Muscle of leg (tissue), 11 donors: ENCODE data around the gene RAB17. TPM values are rescaled to one million over a fixed set of nuclear protein-coding genes. Genes with fewer than 3 reads are reported as not detected.

Source experiments
- DNase-seq: peaks from one replicate; pipeline ENCODE4 v3.0.0; 2013
- H3K27ac ChIP-seq: one replicate; pipeline ENCODE4 v1.5.1; 2013; ENCODE audit warnings: mild to moderate bottlenecking, low read length, control low read depth
- H3K27me3 ChIP-seq: one replicate; pipeline ENCODE4 v1.6.1; 2013; ENCODE audit warnings: low read length; ENCODE audit not compliant: control insufficient read depth, insufficient read depth
- H3K36me3 ChIP-seq: one replicate; pipeline ENCODE4 v1.6.1; 2013; ENCODE audit warnings: low read length; ENCODE audit not compliant: control insufficient read depth, insufficient read depth
- H3K4me1 ChIP-seq: one replicate; pipeline ENCODE4 v1.6.1; 2013; ENCODE audit warnings: low read length; ENCODE audit not compliant: control insufficient read depth, insufficient read depth
- H3K4me3 ChIP-seq: one replicate; pipeline ENCODE4 v1.5.1; 2013; ENCODE audit warnings: low read length, control low read depth
- H3K9me3 ChIP-seq: replicated peaks from 2 replicates; pipeline ENCODE4 v1.6.1; 2013; ENCODE audit warnings: low read depth, low read length; ENCODE audit not compliant: control insufficient read depth
- WGBS: methylation state at CpG from one replicate; pipeline ENCODE4 v1.1.5; 2013; ENCODE audit warnings: missing lambda C conversion rate; ENCODE audit not compliant: insufficient coverage; 5-methylcytosine and 5-hydroxymethylcytosine counted together
- polyA plus RNA-seq, 8 donors: library from polyadenylated mRNA; unstranded; fragments of 120-200 nt; gene quantifications; one replicate each; pipeline versions ENCODE4 v1.2.1 to v1.2.3, GENCODE V29; 2013; ENCODE audit warnings: inconsistent platforms in 1 of 8, low replicate concordance in 1 of 8; ENCODE audit not compliant: insufficient read length in 8 of 8, insufficient read depth in 1 of 8
- total RNA-seq: library from RNA; stranded (reverse); fragments of 120-200 nt; gene quantifications from one replicate; pipeline ENCODE4 v1.2.4, GENCODE V29; 2013

RAB17 gene
- total and polyA plus RNA-seq, 9 donors, result 0.89 to 9.4 (median 1.2) TPM

DNA sequence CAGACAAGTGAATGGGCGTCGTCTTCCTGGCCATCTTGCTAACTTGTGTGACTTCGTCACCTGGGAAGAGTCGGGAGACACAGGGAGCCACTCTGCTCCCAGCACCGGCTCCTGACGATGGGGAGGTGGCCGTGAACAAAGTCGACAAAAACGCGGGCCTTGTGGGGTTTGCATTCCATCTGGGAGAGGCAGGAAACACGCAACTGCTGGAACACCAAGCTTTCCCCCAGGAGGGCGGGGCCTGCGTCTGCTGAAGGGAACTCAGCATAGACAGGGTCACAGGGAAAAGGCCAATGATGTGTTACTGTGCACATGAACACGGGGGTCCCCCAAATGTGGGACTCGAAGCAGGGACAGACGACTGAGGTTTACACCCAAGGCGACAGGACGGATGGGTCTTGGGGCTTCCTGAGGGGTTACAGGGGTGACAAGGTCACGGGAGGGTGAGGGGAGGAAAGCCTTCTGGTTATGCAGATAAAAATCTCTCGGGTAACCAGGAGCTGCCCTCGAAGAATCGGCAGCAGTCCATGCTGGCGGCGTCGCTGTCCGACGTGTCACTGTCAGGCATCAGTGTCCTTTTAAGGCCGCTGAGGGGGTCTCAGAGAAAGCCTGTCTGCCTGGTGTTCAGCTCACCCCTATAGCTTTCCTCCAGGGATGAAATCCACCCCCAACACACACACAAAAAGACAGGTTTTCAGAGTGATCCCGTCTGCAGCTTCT, 52.4 kb downstream of the RAB17 start:
- 62% methylated on average over 27 of the region's 29 CpGs for WGBS
- Histone ChIP-seq H3K27me3 (no peaks in the 10 kb centered on the region), H3K27ac (no peak overlapping the region), H3K4me3 (no peak overlapping the region), H3K9me3 (peaks cover 4% of the 10 kb centered on the region), H3K36me3 (no peaks in the 10 kb centered on the region), H3K4me1 (peaks cover 32% of the 10 kb centered on the region)
- no peak for DNase-seq

DNA sequence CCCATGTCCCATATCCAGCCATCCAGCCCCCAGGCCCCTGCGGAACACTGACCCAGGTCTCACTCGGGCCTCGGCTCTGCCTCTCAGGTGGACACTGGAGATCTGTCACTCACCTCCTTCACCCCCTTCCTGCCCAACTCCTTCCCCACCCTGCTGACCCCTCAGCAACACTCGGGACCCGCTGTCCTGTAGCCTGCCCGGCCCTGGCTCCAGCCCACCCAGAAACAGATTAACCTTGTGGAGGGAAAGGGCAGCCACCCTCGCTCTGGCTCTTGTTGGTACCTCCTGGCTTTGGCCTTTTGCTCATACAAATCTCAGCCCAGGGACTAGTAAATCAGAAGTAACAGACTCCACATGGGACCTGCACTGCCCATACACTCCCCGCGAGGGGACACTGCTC, 53.9 kb downstream of the RAB17 start:
- no peaks in the 10 kb centered on the region for H3K27me3 ChIP-seq
- H3K4me3 ChIP-seq, result no peak overlapping the region
- no peak for DNase-seq
- H3K36me3 ChIP-seq, result no peaks in the 10 kb centered on the region
- peaks cover 32% of the 10 kb centered on the region for H3K4me1 ChIP-seq
- H3K9me3 ChIP-seq, result no peaks in the 10 kb centered on the region
- 80% methylated on average over 6 of the region's 9 CpGs for WGBS
- H3K27ac ChIP-seq, result no peak overlapping the region

DNA sequence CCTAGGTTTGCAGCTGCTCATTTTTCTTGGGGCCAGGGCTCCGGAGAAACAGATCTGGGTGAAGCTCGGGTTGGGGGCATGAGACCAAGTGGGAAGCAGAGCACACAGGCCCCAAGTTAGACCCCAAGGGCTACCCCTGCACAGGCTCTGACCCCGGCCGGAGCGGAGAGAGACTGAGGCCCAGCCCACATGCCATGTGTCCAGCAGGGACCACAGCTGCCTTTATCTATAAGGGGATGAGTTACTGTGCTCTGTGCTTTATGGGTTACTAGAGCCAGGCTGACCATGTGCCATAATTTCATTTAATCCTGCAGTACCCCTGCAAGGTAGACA, 54.5 kb downstream of the RAB17 start:
- no peak for DNase-seq
- H3K27me3 ChIP-seq, result no peaks in the 10 kb centered on the region
- no peak overlapping the region for H3K4me3 ChIP-seq
- peaks cover 28% of the 10 kb centered on the region for H3K4me1 ChIP-seq
- H3K27ac ChIP-seq, result no peak overlapping the region
- H3K9me3 ChIP-seq, result no peaks in the 10 kb centered on the region
- H3K36me3 ChIP-seq, result no peaks in the 10 kb centered on the region
- WGBS, result 94% methylated on average over 2 of the region's 5 CpGs

DNA sequence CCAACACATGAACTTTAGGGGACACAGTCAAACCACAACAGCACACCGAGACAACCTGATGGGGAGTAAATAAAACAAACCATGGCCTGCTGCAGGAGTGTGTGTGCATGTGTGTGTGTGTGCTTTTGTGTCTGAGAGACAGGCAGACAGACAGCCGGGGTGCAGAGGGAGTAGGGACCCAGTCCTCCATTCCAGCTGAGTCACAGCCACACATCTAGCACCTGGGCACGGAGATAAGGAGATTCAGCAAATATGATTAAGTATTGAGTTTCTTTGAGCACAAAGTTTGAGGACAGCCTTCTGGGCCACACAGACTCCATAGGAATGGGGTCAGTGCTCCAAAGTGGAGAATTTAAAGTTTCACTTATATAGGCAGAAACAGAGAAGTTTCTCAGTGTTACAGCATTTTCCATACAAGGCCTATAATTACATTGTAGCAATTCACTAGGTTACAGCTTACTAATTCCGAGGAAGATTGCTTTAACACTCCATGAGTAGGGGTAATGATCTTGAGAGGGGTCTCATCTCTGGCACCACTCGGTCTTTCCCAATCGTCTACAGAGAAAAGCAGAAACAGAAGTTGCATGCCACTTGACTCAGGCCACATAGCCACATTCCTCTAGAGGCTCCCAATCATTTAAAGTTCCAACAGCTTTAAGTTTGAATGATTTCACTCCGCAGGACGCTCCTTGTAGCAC, 55.0 kb downstream of the RAB17 start:
- no peak overlapping the region for H3K4me3 ChIP-seq
- H3K4me1 ChIP-seq, result peaks cover 23% of the 10 kb centered on the region
- no peak overlapping the region for H3K27ac ChIP-seq
- H3K27me3 ChIP-seq, result no peaks in the 10 kb centered on the region
- no peak for DNase-seq
- WGBS, result 83% methylated on average over 3 of the region's 8 CpGs
- H3K9me3 ChIP-seq, result no peaks in the 10 kb centered on the region
- H3K36me3 ChIP-seq, result no peaks in the 10 kb centered on the region

DNA sequence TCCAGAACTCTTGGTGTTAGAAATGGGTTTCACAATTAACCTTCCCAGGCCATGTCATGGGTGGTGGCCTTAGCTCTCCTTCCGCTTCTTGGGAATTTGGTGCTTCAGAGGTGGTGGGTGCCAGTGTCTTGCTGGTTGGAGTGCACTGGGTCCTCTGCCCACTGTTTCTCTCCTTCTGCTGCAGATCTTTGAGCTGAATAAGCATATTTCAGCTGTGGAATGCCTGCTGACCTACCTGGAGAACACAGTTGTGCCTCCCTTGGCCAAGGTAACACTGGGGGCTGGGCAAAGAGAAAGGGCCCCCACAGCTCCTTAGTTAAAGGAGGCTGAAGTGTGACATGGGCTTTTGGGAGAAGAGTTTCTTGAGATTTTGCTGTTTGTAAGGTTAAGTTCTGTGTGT, 56.2 kb downstream of the RAB17 start:
- no peaks in the 10 kb centered on the region for H3K9me3 ChIP-seq
- H3K4me3 ChIP-seq, result no peak overlapping the region
- no peak for DNase-seq
- H3K4me1 ChIP-seq, result peaks cover 17% of the 10 kb centered on the region
- H3K27me3 ChIP-seq, result no peaks in the 10 kb centered on the region
- no peak overlapping the region for H3K27ac ChIP-seq
- H3K36me3 ChIP-seq, result no peaks in the 10 kb centered on the region
- WGBS, result 80% methylated on average over 1 of the region's 1 CpG

DNA sequence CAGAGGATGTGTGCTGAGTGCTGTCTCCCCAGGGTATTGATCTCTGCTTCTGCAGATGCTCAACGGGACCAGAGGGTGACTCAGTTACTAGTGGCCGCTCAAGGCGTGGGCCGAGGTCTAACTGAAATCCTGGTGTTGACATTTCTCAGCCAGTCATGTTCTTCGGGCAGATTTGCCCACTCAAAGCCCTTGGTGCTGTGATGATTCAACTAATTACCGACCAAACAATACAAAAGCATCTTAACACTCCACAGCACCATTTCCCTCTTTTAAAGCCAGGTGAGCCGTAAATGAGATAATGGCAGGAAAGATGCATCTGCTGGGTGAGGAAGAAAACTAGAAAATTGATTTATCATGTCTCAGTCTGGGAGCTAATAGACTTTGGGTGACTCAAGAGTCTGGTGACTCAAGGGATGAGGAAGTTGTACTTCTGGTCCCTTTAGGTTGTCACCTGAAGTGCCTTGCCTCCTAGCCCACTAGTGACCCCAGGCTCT, 56.8 kb downstream of the RAB17 start:
- no peaks in the 10 kb centered on the region for H3K9me3 ChIP-seq
- no peak for DNase-seq
- peaks cover 14% of the 10 kb centered on the region for H3K4me1 ChIP-seq
- 86% methylated on average over 4 of the region's 7 CpGs for WGBS
- no peaks in the 10 kb centered on the region for H3K27me3 ChIP-seq
- no peaks in the 10 kb centered on the region for H3K36me3 ChIP-seq
- H3K27ac ChIP-seq, result no peak overlapping the region
- no peak overlapping the region for H3K4me3 ChIP-seq

DNA sequence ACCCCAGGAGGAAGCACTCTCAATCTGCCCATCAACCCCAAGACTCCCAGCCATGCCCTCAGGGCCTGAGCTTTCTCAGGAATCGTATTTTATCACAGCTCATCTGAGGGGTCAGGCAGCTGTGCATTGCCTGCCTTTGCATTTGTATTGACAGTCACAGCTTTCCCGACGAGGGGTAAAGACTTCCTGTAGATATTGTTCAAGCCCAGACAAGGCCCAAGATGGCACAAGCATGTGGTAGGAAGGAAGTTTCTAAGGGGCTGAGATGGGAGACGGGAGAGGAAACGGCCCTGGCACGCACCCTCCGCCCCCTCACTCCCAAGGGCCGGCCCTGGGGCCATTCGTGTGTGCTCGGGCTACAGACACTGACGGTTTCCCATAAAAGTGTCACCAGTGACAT, 58.4 kb downstream of the RAB17 start:
- Histone ChIP-seq H3K27ac (no peak overlapping the region), H3K4me3 (no peak overlapping the region), H3K4me1 (peaks cover 6% of the 10 kb centered on the region), H3K9me3 (no peaks in the 10 kb centered on the region), H3K36me3 (no peaks in the 10 kb centered on the region), H3K27me3 (no peaks in the 10 kb centered on the region)
- WGBS, result 33% methylated on average over 3 of the region's 11 CpGs
- no peak for DNase-seq

DNA sequence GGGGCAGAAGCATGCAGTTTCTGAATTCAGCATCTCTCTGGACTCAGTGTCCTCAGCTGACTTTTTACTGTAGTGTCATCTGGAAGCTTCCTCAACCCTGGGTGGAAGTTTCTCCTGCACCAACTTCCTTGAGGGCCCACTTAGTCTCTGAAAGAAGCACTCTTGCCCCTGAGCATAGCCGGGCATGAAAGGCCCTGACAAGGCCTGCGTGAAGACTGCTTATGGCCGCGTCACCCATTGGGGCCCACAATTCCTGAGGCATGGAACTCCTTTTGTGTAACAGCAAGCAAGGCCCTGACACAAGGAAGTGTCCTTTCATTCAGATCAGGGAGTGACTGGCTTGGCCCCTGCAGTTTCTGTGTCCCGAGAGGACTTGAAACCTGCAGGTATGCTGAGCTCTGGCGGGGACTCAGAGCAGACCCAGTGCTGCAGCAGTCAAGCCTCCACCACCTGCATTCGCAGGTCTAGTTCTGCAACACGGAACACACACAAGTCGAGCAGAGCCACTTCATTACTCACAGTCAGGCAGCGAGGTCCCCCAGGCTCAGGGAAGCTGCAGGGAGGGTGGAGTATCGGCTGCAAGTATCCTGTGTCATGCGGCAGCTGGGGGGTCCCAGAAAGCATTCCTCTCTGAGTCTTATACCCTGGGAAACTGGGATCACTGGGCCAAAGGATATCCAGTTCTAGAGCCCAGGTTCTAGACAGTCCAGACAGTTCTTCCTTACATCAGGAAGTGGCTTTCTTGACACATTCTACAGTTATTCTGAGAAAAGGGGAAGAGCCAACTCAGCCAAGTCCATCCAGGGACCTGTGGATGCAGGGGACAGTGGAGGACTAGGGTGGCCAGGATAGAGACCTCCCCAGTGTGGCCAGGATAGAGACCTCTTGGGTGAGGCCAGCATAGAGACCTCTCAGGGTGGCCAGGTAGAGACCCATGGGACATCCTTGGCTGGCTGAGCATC, 59.8 kb downstream of the RAB17 start:
- peaks cover 9% of the 10 kb centered on the region for H3K4me1 ChIP-seq
- no peak overlapping the region for H3K27ac ChIP-seq
- no peaks in the 10 kb centered on the region for H3K36me3 ChIP-seq
- no peaks in the 10 kb centered on the region for H3K27me3 ChIP-seq
- no peaks in the 10 kb centered on the region for H3K9me3 ChIP-seq
- no peak for DNase-seq
- 59% methylated on average over 11 of the region's 12 CpGs for WGBS
- H3K4me3 ChIP-seq, result no peak overlapping the region

DNA sequence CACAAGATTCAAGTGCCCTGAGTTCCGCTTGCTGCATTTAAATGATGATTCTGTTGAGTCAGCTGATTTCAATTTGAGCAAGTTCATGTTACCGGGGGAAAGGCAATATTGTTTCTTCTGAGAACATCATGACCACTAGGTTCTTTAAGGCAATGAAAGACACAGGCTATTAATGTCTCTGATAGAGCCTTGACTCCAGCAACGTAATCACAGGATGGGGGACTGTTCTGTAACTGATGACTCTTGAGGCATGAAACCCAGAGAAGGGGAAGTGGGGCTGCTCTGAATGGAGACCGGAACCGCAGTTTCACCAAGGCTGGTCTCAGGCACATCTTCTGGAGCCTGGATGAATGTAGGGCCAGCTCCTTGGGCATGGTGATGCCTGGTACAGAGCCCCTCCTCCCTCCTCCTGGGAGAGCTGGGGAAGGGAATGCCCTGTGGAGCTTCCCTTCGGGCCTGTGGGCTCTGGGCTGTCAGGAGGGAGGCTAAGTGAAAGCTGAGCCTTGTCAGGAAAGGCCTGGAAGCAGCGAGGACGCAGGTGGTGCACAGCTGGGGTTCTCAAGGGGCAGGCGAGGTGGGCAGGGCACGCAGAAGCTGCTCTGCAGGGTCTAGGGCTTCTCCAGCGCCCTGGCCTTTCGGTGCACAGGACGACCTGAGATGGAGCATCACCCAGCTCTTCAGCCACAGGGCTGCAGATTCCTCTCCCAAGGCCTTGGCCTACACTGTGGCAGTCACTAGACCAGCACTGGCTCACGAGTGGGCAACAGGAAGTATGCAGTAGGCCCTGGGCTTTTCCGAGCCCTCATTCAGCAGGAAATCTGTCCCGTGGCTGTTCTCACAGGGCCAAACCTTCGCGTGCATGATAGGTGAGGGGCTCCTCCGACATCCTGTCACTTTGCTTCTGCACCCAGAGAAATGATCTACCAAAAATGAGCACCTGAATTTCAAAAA, 60.8 kb downstream of the RAB17 start:
- WGBS, result 75% methylated on average over 13 of the region's 19 CpGs
- Histone ChIP-seq H3K4me1 (peaks cover 9% of the 10 kb centered on the region), H3K9me3 (no peaks in the 10 kb centered on the region), H3K36me3 (no peaks in the 10 kb centered on the region), H3K27ac (no peak overlapping the region), H3K27me3 (no peaks in the 10 kb centered on the region), H3K4me3 (no peak overlapping the region)
- no peak for DNase-seq
